ENCODE measurements around the gene NKX3-2.

NKX3-2 gene

DNA sequence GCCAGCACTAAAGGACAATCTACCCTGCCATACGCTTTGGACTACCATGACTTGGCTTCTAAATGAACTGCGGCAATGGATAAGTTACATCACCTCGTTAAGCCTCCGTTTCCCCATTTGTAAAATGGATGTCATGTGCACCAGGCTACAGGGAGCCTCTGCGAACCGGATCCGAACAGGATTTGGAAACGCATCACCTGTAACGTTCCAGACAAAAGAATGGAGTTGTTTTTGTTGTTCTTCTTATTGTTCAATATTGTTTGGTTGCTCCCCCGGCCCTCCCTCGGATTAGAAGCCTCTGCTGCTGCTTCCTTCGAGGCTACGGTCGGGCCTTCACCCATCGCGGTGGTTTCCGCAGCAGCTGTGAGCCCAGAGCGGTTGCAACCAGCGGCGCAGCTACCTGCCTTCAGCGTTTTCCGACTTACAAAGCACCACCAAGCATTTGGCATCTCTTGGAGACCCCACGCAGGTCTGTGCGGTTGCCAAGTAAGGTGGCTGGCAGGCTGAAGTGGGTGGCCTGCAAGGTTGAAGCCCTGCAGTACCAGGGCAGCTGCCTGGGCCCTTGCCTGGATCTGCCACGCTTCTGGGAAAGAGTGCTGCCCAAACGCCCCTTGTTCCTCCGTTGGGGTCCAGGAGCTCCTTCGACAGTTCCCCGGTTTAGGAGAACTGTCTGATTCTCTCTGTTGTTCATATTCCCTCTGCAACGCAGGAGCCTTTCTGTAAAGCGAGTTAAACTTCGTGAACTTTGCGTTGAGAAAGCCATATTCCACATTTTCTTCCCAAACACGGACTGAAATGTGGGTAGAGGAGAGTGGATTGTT, 7.1 kb downstream of the NKX3-2 start:
- Histone ChIP-seq H3K27me3 (ENCODE audit: insufficient read depth, low read length) (peaks cover 95% of the 10 kb centered on the region), H3K36me3 (ENCODE audit: control insufficient read depth in 1 of 2, insufficient read depth in 2 of 2, low read length in 2 of 2) (no peaks in the 10 kb centered on the region), H4K91ac (ENCODE audit: low read depth, low read length) (no peak overlapping the region), H3K4ac (ENCODE audit: low read depth, low read length) (no peak overlapping the region), H2AFZ (ENCODE audit: insufficient read depth, low read length, poor library complexity) (no peak overlapping the region), H3K4me3 (ENCODE audit: low read depth, low read length) (no peak overlapping the region), H3K4me1 (ENCODE audit: control insufficient read depth in 1 of 2, insufficient read depth in 2 of 2, low read length in 2 of 2) (peaks cover 0 to 6% of the 10 kb centered on the region in 2 experiments), H3K9ac (ENCODE audit: low read length) (no peak overlapping the region), H4K8ac (ENCODE audit: low read depth, low read length) (no peak overlapping the region), H3K27ac (ENCODE audit: low read depth, low read length) (no peak overlapping the region), H3K79me2 (ENCODE audit: control insufficient read depth, insufficient read depth, low read length, poor library complexity) (no peaks in the 10 kb centered on the region), H3K14ac (ENCODE audit: low read length) (no peak overlapping the region), H3K18ac (ENCODE audit: low read length) (no peak overlapping the region), H2AK5ac (ENCODE audit: low read length) (no peak overlapping the region), H3K23ac (ENCODE audit: low read length) (no peak overlapping the region), H3K9me3 (ENCODE audit: insufficient read depth, low read depth, low read length) (peaks cover 10% of the 10 kb centered on the region), H3K79me1 (ENCODE audit: low read length) (no peaks in the 10 kb centered on the region), H4K12ac (ENCODE audit: low read depth, low read length) (no peak overlapping the region), H2BK5ac (ENCODE audit: low read depth, low read length, poor library complexity) (no peak overlapping the region), H3K4me2 (ENCODE audit: low read length) (no peak overlapping the region), H2BK120ac (ENCODE audit: insufficient read depth, low read length, poor library complexity) (no peak overlapping the region), H2BK12ac (ENCODE audit: low read length) (no peak overlapping the region)
- no CpG with 5 or more reads among the region's 34 CpGs for WGBS (ENCODE audit: extremely low coverage, insufficient coverage, insufficient read length)
- no peak for DNase-seq

DNA sequence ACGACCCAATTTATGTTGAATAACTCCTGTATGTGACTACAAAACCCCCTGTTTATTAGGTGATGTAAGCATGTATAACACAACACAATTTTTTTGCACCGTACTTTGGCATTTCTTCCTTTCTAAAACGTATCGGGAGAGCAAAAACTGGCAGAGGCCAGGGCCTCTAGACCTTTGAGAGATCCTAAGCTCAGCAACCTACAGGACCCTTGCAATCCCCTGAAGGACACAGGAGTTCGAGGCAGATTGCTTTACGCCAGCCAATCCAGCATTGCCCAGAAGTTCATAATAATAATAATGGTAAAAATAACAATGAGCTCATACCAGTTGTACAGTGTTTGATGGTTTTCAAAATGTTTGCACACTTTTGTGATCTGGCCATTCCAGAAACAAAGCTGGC, 7.7 kb downstream of the NKX3-2 start:
- H3K4me1 ChIP-seq (ENCODE audit: control insufficient read depth in 1 of 2, insufficient read depth in 2 of 2, low read length in 2 of 2), result no peaks in the 10 kb centered on the region
- DNase-seq, result no peak
- H3K79me2 ChIP-seq (ENCODE audit: control insufficient read depth, insufficient read depth, low read length, poor library complexity), result no peaks in the 10 kb centered on the region
- H3K4me2 ChIP-seq (ENCODE audit: low read length), result no peak overlapping the region
- H3K4ac ChIP-seq (ENCODE audit: low read depth, low read length), result no peak overlapping the region
- no peak overlapping the region for H2BK5ac ChIP-seq (ENCODE audit: low read depth, low read length, poor library complexity)
- H4K8ac ChIP-seq (ENCODE audit: low read depth, low read length), result no peak overlapping the region
- no peaks in the 10 kb centered on the region for H3K79me1 ChIP-seq (ENCODE audit: low read length)
- no peak overlapping the region for H3K9ac ChIP-seq (ENCODE audit: low read length)
- no peak overlapping the region for H4K12ac ChIP-seq (ENCODE audit: low read depth, low read length)
- H3K23ac ChIP-seq (ENCODE audit: low read length), result no peak overlapping the region
- H3K14ac ChIP-seq (ENCODE audit: low read length), result no peak overlapping the region
- H2AK5ac ChIP-seq (ENCODE audit: low read length), result no peak overlapping the region
- H4K91ac ChIP-seq (ENCODE audit: low read depth, low read length), result no peak overlapping the region
- no peak overlapping the region for H3K27ac ChIP-seq (ENCODE audit: low read depth, low read length)
- peaks cover 92% of the 10 kb centered on the region for H3K27me3 ChIP-seq (ENCODE audit: insufficient read depth, low read length)
- peaks cover 7% of the 10 kb centered on the region for H3K9me3 ChIP-seq (ENCODE audit: insufficient read depth, low read depth, low read length)
- no peak overlapping the region for H3K18ac ChIP-seq (ENCODE audit: low read length)
- WGBS (ENCODE audit: extremely low coverage, insufficient coverage, insufficient read length), result no CpG with 5 or more reads among the region's 6 CpGs
- H2AFZ ChIP-seq (ENCODE audit: insufficient read depth, low read length, poor library complexity), result no peak overlapping the region
- no peak overlapping the region for H2BK120ac ChIP-seq (ENCODE audit: insufficient read depth, low read length, poor library complexity)
- no peak overlapping the region for H2BK12ac ChIP-seq (ENCODE audit: low read length)
- H3K36me3 ChIP-seq (ENCODE audit: control insufficient read depth in 1 of 2, insufficient read depth in 2 of 2, low read length in 2 of 2), result no peaks in the 10 kb centered on the region
- no peak overlapping the region for H3K4me3 ChIP-seq (ENCODE audit: low read depth, low read length)

DNA sequence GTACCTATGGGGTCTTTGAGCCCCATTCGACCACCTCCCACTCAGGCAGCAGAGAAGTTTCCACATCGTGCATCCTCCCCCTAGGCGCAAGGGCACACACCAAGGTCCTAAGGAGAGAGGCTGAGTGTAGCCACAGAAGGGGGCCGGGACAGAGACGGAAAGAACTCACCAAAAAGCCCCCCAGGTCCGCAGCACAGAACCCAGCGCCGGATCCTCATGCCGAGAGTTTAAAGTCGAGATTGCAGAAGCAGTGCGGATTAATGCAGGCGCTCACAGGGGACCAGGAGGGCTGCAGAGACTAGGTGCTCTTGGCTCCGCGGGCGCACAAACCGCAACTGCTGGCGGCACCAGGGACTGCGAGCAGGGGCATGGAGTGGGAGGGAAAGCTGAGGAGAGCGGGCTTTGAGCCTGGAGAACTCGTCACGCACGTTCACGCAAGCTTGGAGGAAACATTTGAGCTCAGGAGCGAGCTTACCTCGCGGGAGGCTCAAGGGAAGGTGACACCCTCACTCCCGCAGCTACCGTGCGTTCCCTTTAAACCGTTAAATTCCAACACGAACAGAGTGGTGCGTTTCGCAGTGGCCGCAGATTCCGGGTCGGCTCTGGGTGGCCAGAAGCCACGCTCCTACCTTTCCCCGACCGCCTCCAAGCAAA, 8.5 kb downstream of the NKX3-2 start:
- no peak overlapping the region for H3K4ac ChIP-seq (ENCODE audit: low read depth, low read length)
- no CpG with 5 or more reads among the region's 39 CpGs for WGBS (ENCODE audit: extremely low coverage, insufficient coverage, insufficient read length)
- H3K14ac ChIP-seq (ENCODE audit: low read length), result no peak overlapping the region
- H3K4me3 ChIP-seq (ENCODE audit: low read depth, low read length), result no peak overlapping the region
- peaks cover 7% of the 10 kb centered on the region for H3K9me3 ChIP-seq (ENCODE audit: insufficient read depth, low read depth, low read length)
- H3K4me1 ChIP-seq (ENCODE audit: control insufficient read depth in 1 of 2, insufficient read depth in 2 of 2, low read length in 2 of 2), result no peaks in the 10 kb centered on the region
- no peak overlapping the region for H3K9ac ChIP-seq (ENCODE audit: low read length)
- H4K8ac ChIP-seq (ENCODE audit: low read depth, low read length), result no peak overlapping the region
- no peak overlapping the region for H4K91ac ChIP-seq (ENCODE audit: low read depth, low read length)
- no peak overlapping the region for H2BK120ac ChIP-seq (ENCODE audit: insufficient read depth, low read length, poor library complexity)
- H2AFZ ChIP-seq (ENCODE audit: insufficient read depth, low read length, poor library complexity), result no peak overlapping the region
- H2BK5ac ChIP-seq (ENCODE audit: low read depth, low read length, poor library complexity), result no peak overlapping the region
- H3K79me2 ChIP-seq (ENCODE audit: control insufficient read depth, insufficient read depth, low read length, poor library complexity), result no peaks in the 10 kb centered on the region
- H4K12ac ChIP-seq (ENCODE audit: low read depth, low read length), result no peak overlapping the region
- peaks cover 91% of the 10 kb centered on the region for H3K27me3 ChIP-seq (ENCODE audit: insufficient read depth, low read length)
- no peak for DNase-seq
- no peak overlapping the region for H3K4me2 ChIP-seq (ENCODE audit: low read length)
- H2BK12ac ChIP-seq (ENCODE audit: low read length), result no peak overlapping the region
- H3K18ac ChIP-seq (ENCODE audit: low read length), result no peak overlapping the region
- no peaks in the 10 kb centered on the region for H3K79me1 ChIP-seq (ENCODE audit: low read length)
- H3K27ac ChIP-seq (ENCODE audit: low read depth, low read length), result no peak overlapping the region
- H3K36me3 ChIP-seq (ENCODE audit: control insufficient read depth in 1 of 2, insufficient read depth in 2 of 2, low read length in 2 of 2), result no peaks in the 10 kb centered on the region
- no peak overlapping the region for H2AK5ac ChIP-seq (ENCODE audit: low read length)
- H3K23ac ChIP-seq (ENCODE audit: low read length), result no peak overlapping the region

DNA sequence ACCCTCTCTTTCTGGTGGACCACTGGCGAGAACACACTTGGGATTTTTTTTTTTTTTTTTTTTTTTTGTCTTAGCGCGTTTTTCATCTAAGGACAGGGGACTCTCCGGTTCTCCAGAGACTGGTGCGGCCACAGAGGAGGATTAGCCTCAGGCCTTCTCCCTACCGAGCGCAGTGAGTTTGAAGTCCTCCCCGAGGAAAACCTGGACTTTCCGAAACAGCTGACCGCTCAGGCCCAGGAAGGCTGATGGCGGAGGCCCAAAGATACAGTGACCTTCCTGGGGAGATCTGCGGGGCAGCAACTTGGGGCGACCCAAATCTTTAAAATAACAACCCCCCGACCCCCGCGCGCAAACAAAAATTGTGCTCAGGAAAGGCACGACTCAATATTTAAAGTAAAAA, 9.2 kb downstream of the NKX3-2 start:
- Histone ChIP-seq H3K4ac (ENCODE audit: low read depth, low read length) (no peak overlapping the region), H3K36me3 (ENCODE audit: control insufficient read depth in 1 of 2, insufficient read depth in 2 of 2, low read length in 2 of 2) (no peaks in the 10 kb centered on the region), H3K9ac (ENCODE audit: low read length) (no peak overlapping the region), H3K9me3 (ENCODE audit: insufficient read depth, low read depth, low read length) (peaks cover 7% of the 10 kb centered on the region), H3K4me2 (ENCODE audit: low read length) (no peak overlapping the region), H3K27ac (ENCODE audit: low read depth, low read length) (no peak overlapping the region), H4K8ac (ENCODE audit: low read depth, low read length) (no peak overlapping the region), H3K4me1 (ENCODE audit: control insufficient read depth in 1 of 2, insufficient read depth in 2 of 2, low read length in 2 of 2) (no peaks in the 10 kb centered on the region), H2AFZ (ENCODE audit: insufficient read depth, low read length, poor library complexity) (no peak overlapping the region), H2BK5ac (ENCODE audit: low read depth, low read length, poor library complexity) (no peak overlapping the region), H3K23ac (ENCODE audit: low read length) (no peak overlapping the region), H2AK5ac (ENCODE audit: low read length) (no peak overlapping the region), H4K91ac (ENCODE audit: low read depth, low read length) (no peak overlapping the region), H2BK12ac (ENCODE audit: low read length) (no peak overlapping the region), H3K4me3 (ENCODE audit: low read depth, low read length) (no peak overlapping the region), H3K79me1 (ENCODE audit: low read length) (no peaks in the 10 kb centered on the region), H3K14ac (ENCODE audit: low read length) (no peak overlapping the region), H3K79me2 (ENCODE audit: control insufficient read depth, insufficient read depth, low read length, poor library complexity) (no peaks in the 10 kb centered on the region), H3K18ac (ENCODE audit: low read length) (no peak overlapping the region), H3K27me3 (ENCODE audit: insufficient read depth, low read length) (peaks cover 92% of the 10 kb centered on the region), H4K12ac (ENCODE audit: low read depth, low read length) (no peak overlapping the region), H2BK120ac (ENCODE audit: insufficient read depth, low read length, poor library complexity) (no peak overlapping the region)
- DNase-seq, result no peak
- WGBS (ENCODE audit: extremely low coverage, insufficient coverage, insufficient read length), result no CpG with 5 or more reads among the region's 18 CpGs

All from trophoblast cell (in vitro differentiated cells and primary cell).